GM21526 (cell line): Measurements from ENCODE around the gene KLK3.
"Not testable (repeated sequence)": the region's sequence is repeated elsewhere in the genome, so short reads cannot be mapped to it uniquely, and the experiment has no call there.

ENCODE experiments used
- ATAC-seq: cut with Tn5 transposase; IDR thresholded peaks from one replicate; pipeline ENCODE4 v1.9.1; 2021; ENCODE audit warnings: moderate library complexity; ENCODE audit not compliant: unreplicated experiment, low FRiP score

Gene KLK3

GRCh38 chr19:50859849-50860248 lies 5.1 kb downstream of the KLK3 start:
- no peak for ATAC-seq

- ATAC-seq, result no peak
These were observed 6.3 kb downstream of the KLK3 start for GRCh38 chr19:50861010-50861409.

- ATAC-seq, result no peak
These were observed 7.0 kb downstream of the KLK3 start for GRCh38 chr19:50861496-50862286.

GRCh38 chr19:50869479-50869878 lies 14.8 kb downstream of the KLK3 start:
- ATAC-seq, result no peak

- ATAC-seq, result no peak
These were observed 15.8 kb downstream of the KLK3 start for GRCh38 chr19:50870417-50871089.

GRCh38 chr19:50873056-50873455 lies 18.3 kb downstream of the KLK3 start, which contains the start of gene KLK2:
Gene KLK2 (plus strand): TSS chr19:50873439. CDS start chr19:50873474, 35 bp downstream.
- no peak for ATAC-seq

- ATAC-seq, result no peak
These were observed 19.5 kb downstream of the KLK3 start for GRCh38 chr19:50874211-50874610.

GRCh38 chr19:50875795-50876422 lies 21.2 kb downstream of the KLK3 start:
- ATAC-seq, result no peak

GRCh38 chr19:50876456-50876855 lies 21.7 kb downstream of the KLK3 start:
- no peak for ATAC-seq

GRCh38 chr19:50877338-50877737 lies 22.6 kb downstream of the KLK3 start:
- ATAC-seq, result no peak

GRCh38 chr19:50878851-50879250 lies 24.1 kb downstream of the KLK3 start:
- ATAC-seq, result no peak

GRCh38 chr19:50880241-50880640 lies 25.5 kb downstream of the KLK3 start:
- no peak for ATAC-seq

GRCh38 chr19:50882188-50882587 lies 27.5 kb downstream of the KLK3 start:
- no peak for ATAC-seq

GRCh38 chr19:50889638-50890037 lies 34.9 kb downstream of the KLK3 start:
- ATAC-seq, result no peak

- no peak for ATAC-seq
These were observed 35.9 kb downstream of the KLK3 start for GRCh38 chr19:50890422-50891252.

GRCh38 chr19:50891253-50891625 lies 36.5 kb downstream of the KLK3 start:
- no peak for ATAC-seq

GRCh38 chr19:50893047-50893736 lies 38.5 kb downstream of the KLK3 start:
- ATAC-seq, result no peak

GRCh38 chr19:50894478-50895356 lies 40.0 kb downstream of the KLK3 start:
- ATAC-seq, result no peak

GRCh38 chr19:50896089-50896590 lies 41.4 kb downstream of the KLK3 start:
- ATAC-seq, result not testable (repeated sequence)
